ES-I3 (cell line): ENCODE results near the gene WDFY3.
"Not testable (repeated sequence)": the region's sequence is repeated elsewhere in the genome, so short reads cannot be mapped to it uniquely, and the experiment has no call there.

ENCODE experiments used
- H3K36me3 ChIP-seq: 2 replicates; pipeline ENCODE4 v1.6.1; 2013; ENCODE audit warnings: mild to moderate bottlenecking, low read length, control low read depth, moderate library complexity; ENCODE audit not compliant: insufficient read depth
- H3K4me1 ChIP-seq: 2 replicates; pipeline ENCODE4 v1.6.1; 2013; ENCODE audit warnings: mild to moderate bottlenecking, control low read depth, low read length; ENCODE audit not compliant: insufficient read depth
- H3K9ac ChIP-seq: 2 replicates; pipeline ENCODE4 v1.6.1; 2013; ENCODE audit warnings: low read depth, mild to moderate bottlenecking, low read length, moderate library complexity
- H3K9me3 ChIP-seq: 2 replicates; pipeline ENCODE4 v1.6.1; 2013; ENCODE audit warnings: mild to moderate bottlenecking, low read length, moderate library complexity; ENCODE audit not compliant: control insufficient read depth, insufficient read depth

WDFY3 gene

GRCh38 chr4:84697159-84697558, 269.3 kb downstream of the WDFY3 start:
- Histone ChIP-seq H3K36me3 (peaks cover 11% of the 10 kb centered on the region), H3K4me1 (no peaks in the 10 kb centered on the region), H3K9ac (no peak overlapping the region), H3K9me3 (no peaks in the 10 kb centered on the region)

GRCh38 chr4:84691800-84692199, 274.7 kb downstream of the WDFY3 start:
- Histone ChIP-seq H3K9me3 (no peaks in the 10 kb centered on the region), H3K36me3 (peaks cover 12% of the 10 kb centered on the region), H3K9ac (no peak overlapping the region), H3K4me1 (no peaks in the 10 kb centered on the region)

- H3K9ac ChIP-seq, result no peak overlapping the region
- peaks cover 12% of the 10 kb centered on the region for H3K36me3 ChIP-seq
- no peaks in the 10 kb centered on the region for H3K9me3 ChIP-seq
- no peaks in the 10 kb centered on the region for H3K4me1 ChIP-seq
Observed at GRCh38 chr4:84691170-84691691, 275.3 kb downstream of the WDFY3 start.

GRCh38 chr4:84690481-84690880, 276.0 kb downstream of the WDFY3 start:
- Histone ChIP-seq H3K4me1 (no peaks in the 10 kb centered on the region), H3K36me3 (peaks cover 12% of the 10 kb centered on the region), H3K9ac (no peak overlapping the region), H3K9me3 (no peaks in the 10 kb centered on the region)

- Histone ChIP-seq H3K9ac (no peak overlapping the region), H3K36me3 (peaks cover 10% of the 10 kb centered on the region)
Observed at GRCh38 chr4:84689197-84689596, 277.3 kb downstream of the WDFY3 start.

GRCh38 chr4:84688605-84689004, 277.9 kb downstream of the WDFY3 start:
- Histone ChIP-seq H3K9ac (no peak overlapping the region), H3K4me1 (no peaks in the 10 kb centered on the region), H3K36me3 (peaks cover 15% of the 10 kb centered on the region), H3K9me3 (no peaks in the 10 kb centered on the region)

More at GRCh38 chr4:84689197-84689596, 277.3 kb downstream of the WDFY3 start:
- Histone ChIP-seq H3K4me1 (no peaks in the 10 kb centered on the region), H3K9me3 (no peaks in the 10 kb centered on the region)

- H3K9ac ChIP-seq, result no peak overlapping the region
- no peaks in the 10 kb centered on the region for H3K9me3 ChIP-seq
- H3K36me3 ChIP-seq, result peaks cover 15% of the 10 kb centered on the region
- H3K4me1 ChIP-seq, result no peaks in the 10 kb centered on the region; the same call in 1 of the 2 replicates
Observed at GRCh38 chr4:84685105-84685504, 281.4 kb downstream of the WDFY3 start.

GRCh38 chr4:84684361-84684760, 282.1 kb downstream of the WDFY3 start:
- Histone ChIP-seq H3K36me3 (peaks cover 15% of the 10 kb centered on the region), H3K9me3 (no peaks in the 10 kb centered on the region), H3K4me1 (no peaks in the 10 kb centered on the region; the same call in 1 of the 2 replicates), H3K9ac (no peak overlapping the region)

- H3K4me1 ChIP-seq, result no peaks in the 10 kb centered on the region; the same call in 1 of the 2 replicates
- no peaks in the 10 kb centered on the region for H3K9me3 ChIP-seq
- H3K36me3 ChIP-seq, result peaks cover 18% of the 10 kb centered on the region
- H3K9ac ChIP-seq, result no peak overlapping the region
Observed at GRCh38 chr4:84683064-84683850, 283.2 kb downstream of the WDFY3 start.

GRCh38 chr4:84682661-84683060, 283.8 kb downstream of the WDFY3 start:
- H3K9ac ChIP-seq, H3K9me3 ChIP-seq, H3K4me1 ChIP-seq: not testable (repeated sequence)
- H3K36me3 ChIP-seq, result peaks cover 18% of the 10 kb centered on the region

GRCh38 chr4:84681486-84682274, 284.8 kb downstream of the WDFY3 start:
- H3K9me3 ChIP-seq, result no peaks in the 10 kb centered on the region

GRCh38 chr4:84680956-84681355, 285.5 kb downstream of the WDFY3 start:
- H3K4me1 ChIP-seq, result no peaks in the 10 kb centered on the region; the same call in 1 of the 2 replicates
- no peaks in the 10 kb centered on the region for H3K9me3 ChIP-seq
- H3K9ac ChIP-seq, result no peak overlapping the region
- peaks cover 18% of the 10 kb centered on the region for H3K36me3 ChIP-seq

More at GRCh38 chr4:84681486-84682274, 284.8 kb downstream of the WDFY3 start:
- H3K9ac ChIP-seq, result no peak overlapping the region
- no peaks in the 10 kb centered on the region; the same call in 1 of the 2 replicates for H3K4me1 ChIP-seq
- peaks cover 18% of the 10 kb centered on the region for H3K36me3 ChIP-seq

- H3K9ac ChIP-seq, result no peak overlapping the region
- H3K9me3 ChIP-seq, result no peaks in the 10 kb centered on the region
- peaks cover 21% of the 10 kb centered on the region for H3K36me3 ChIP-seq
- H3K4me1 ChIP-seq, result no peaks in the 10 kb centered on the region; the same call in 1 of the 2 replicates
Observed at GRCh38 chr4:84678976-84679744, 287.3 kb downstream of the WDFY3 start.

- H3K9me3 ChIP-seq, result no peaks in the 10 kb centered on the region
- no peak overlapping the region for H3K9ac ChIP-seq
- H3K4me1 ChIP-seq, result no peaks in the 10 kb centered on the region; the same call in 1 of the 2 replicates
- peaks cover 13% of the 10 kb centered on the region for H3K36me3 ChIP-seq
Observed at GRCh38 chr4:84677995-84678394, 288.5 kb downstream of the WDFY3 start.
